Measurements from ENCODE around the gene CDC42BPB.

GRCh38 chr14:102901633-102902032 is 155.7 kb downstream of the CDC42BPB start:
- TF ChIP-seq CTCF (IDR thresholded peaks at IDR 0.05; ENCODE audit: insufficient read depth, low read length, poor library complexity, severe bottlenecking) (no peak), EZH2phosphoT487 (conservative IDR thresholded peaks at IDR 0.05; ENCODE audit: low read length) (no peak)

Data from SU-DHL-6 (cell line).